H9 (cell line): ENCODE measurements around the gene TCEA3. TPM values are rescaled to one million over a fixed set of nuclear protein-coding genes. Genes with fewer than 3 reads are reported as not detected.

ENCODE experiments used
- DNase-seq: peaks from one replicate; pipeline ENCODE4 v3.0.0-alpha.2; 2017
- H2AFZ ChIP-seq: one replicate; pipeline ENCODE4 v1.6.1; 2013; ENCODE audit warnings: mild to moderate bottlenecking, low read length, control low read depth, moderate library complexity
- H2AK5ac ChIP-seq: 2 replicates; pipeline ENCODE4 v1.6.1; 2013; ENCODE audit warnings: low read length, control low read depth, mixed read lengths; ENCODE audit not compliant: insufficient read length
- H2BK120ac ChIP-seq: one replicate; pipeline ENCODE4 v1.6.1; 2013; ENCODE audit warnings: low read depth, mild to moderate bottlenecking, low read length, control low read depth, inconsistent platforms; ENCODE audit not compliant: poor library complexity, severe bottlenecking
- H2BK12ac ChIP-seq: 2 replicates; pipeline ENCODE4 v1.6.1; 2013; ENCODE audit warnings: low read length, control low read depth, mixed read lengths, low read depth; ENCODE audit not compliant: insufficient read length
- H2BK15ac ChIP-seq: 2 replicates; pipeline ENCODE4 v1.6.1; 2013; ENCODE audit warnings: low read depth, low read length, control low read depth
- H2BK20ac ChIP-seq: one replicate; pipeline ENCODE4 v1.6.1; 2013; ENCODE audit warnings: low read depth, mild to moderate bottlenecking, low read length, control low read depth, inconsistent platforms; ENCODE audit not compliant: poor library complexity, severe bottlenecking
- H2BK5ac ChIP-seq: 2 replicates; pipeline ENCODE4 v1.6.1; 2013; ENCODE audit warnings: low read length, control low read depth, mixed read lengths; ENCODE audit not compliant: insufficient read length
- H3K14ac ChIP-seq: 2 replicates; pipeline ENCODE4 v1.6.1; 2013; ENCODE audit warnings: low read length, control low read depth; ENCODE audit not compliant: insufficient read depth
- H3K18ac ChIP-seq: 2 replicates; pipeline ENCODE4 v1.6.1; 2013; ENCODE audit warnings: low read depth, mild to moderate bottlenecking, mixed read lengths, low read length, control low read depth; ENCODE audit not compliant: insufficient read length
- H3K23ac ChIP-seq: 2 replicates; pipeline ENCODE4 v1.6.1; 2013; ENCODE audit warnings: low read length, control low read depth, mixed read lengths, low read depth; ENCODE audit not compliant: insufficient read length
- H3K23me2 ChIP-seq: 2 replicates; pipeline ENCODE4 v1.6.1; 2013; ENCODE audit warnings: low read depth, mild to moderate bottlenecking, mixed read lengths, low read length, control low read depth; ENCODE audit not compliant: insufficient read length, poor library complexity, severe bottlenecking
- H3K27ac ChIP-seq: 2 replicates; pipeline ENCODE4 v1.5.1; 2013; ENCODE audit warnings: low read length, control low read depth, mixed read lengths, low read depth; ENCODE audit not compliant: insufficient read length
- H3K27me3 ChIP-seq: 2 replicates; pipeline ENCODE4 v1.6.1; 2013; ENCODE audit warnings: low read length, control low read depth, inconsistent platforms; ENCODE audit not compliant: insufficient read depth
- H3K4ac ChIP-seq: 2 replicates; pipeline ENCODE4 v1.6.1; 2013; ENCODE audit warnings: low read depth, mild to moderate bottlenecking, control low read depth, inconsistent platforms, low read length, moderate library complexity
- H3K4me1 ChIP-seq: 2 replicates; pipeline ENCODE4 v1.6.1; 2013; ENCODE audit warnings: low read length, control low read depth, inconsistent platforms; ENCODE audit not compliant: insufficient read depth
- H3K4me2 ChIP-seq: 2 replicates; pipeline ENCODE4 v1.6.1; 2013; ENCODE audit warnings: low read length, control low read depth, mixed read lengths; ENCODE audit not compliant: insufficient read length, insufficient read depth
- H3K56ac ChIP-seq: 2 replicates; pipeline ENCODE4 v1.6.1; 2013; ENCODE audit warnings: low read depth, mild to moderate bottlenecking, mixed read lengths, low read length, control low read depth; ENCODE audit not compliant: insufficient read length
- H3K79me1 ChIP-seq: 2 replicates; pipeline ENCODE4 v1.6.1; 2013; ENCODE audit warnings: low read depth, mild to moderate bottlenecking, moderate library complexity, low read length, control low read depth, inconsistent platforms; ENCODE audit not compliant: insufficient read depth, poor library complexity, severe bottlenecking
- H3K79me2 ChIP-seq: 2 replicates; pipeline ENCODE4 v1.6.1; 2013; ENCODE audit warnings: low read length, control low read depth, inconsistent platforms; ENCODE audit not compliant: insufficient read depth
- H3K9ac ChIP-seq: 2 replicates; pipeline ENCODE4 v1.6.1; 2013; ENCODE audit warnings: low read length, control low read depth, mixed read lengths; ENCODE audit not compliant: insufficient read length; ENCODE audit errors: extremely low read depth
- H3K9me3 ChIP-seq: one replicate; pipeline ENCODE4 v1.6.1; 2013; ENCODE audit warnings: low read depth, low read length, inconsistent platforms; ENCODE audit not compliant: control insufficient read depth
- H3T11ph ChIP-seq: one replicate; pipeline ENCODE4 v1.6.1; 2013; ENCODE audit warnings: mild to moderate bottlenecking, low read length, control low read depth, inconsistent platforms
- H4K20me1 ChIP-seq: one replicate; pipeline ENCODE4 v1.6.1; 2013; ENCODE audit not compliant: control insufficient read depth, insufficient read length, insufficient read depth
- H4K5ac ChIP-seq: 2 replicates; pipeline ENCODE4 v1.6.1; 2013; ENCODE audit warnings: low read depth, mild to moderate bottlenecking, mixed read lengths, low read length, control low read depth; ENCODE audit not compliant: insufficient read length
- H4K8ac ChIP-seq: replicated peaks from 2 replicates; pipeline ENCODE4 v1.6.1; 2013; ENCODE audit warnings: low read length, control low read depth, mixed read lengths, low read depth; ENCODE audit not compliant: insufficient read length
- H4K91ac ChIP-seq: 2 replicates; pipeline ENCODE4 v1.6.1; 2013; ENCODE audit warnings: low read depth, mild to moderate bottlenecking, moderate library complexity, mixed read lengths, low read length, control low read depth; ENCODE audit not compliant: insufficient read length
- H3K27ac Mint-ChIP-seq, 3 experiments: 2 replicates in 2 of 3; 3 replicates in 1 of 3; pipeline ENCODE4 v1.8.0; 2020 to 2021; ENCODE audit warnings: mixed read lengths in 3 of 3, mild to moderate bottlenecking in 1 of 3, moderate library complexity in 1 of 3
- H3K27me3 Mint-ChIP-seq: 2 replicates; pipeline ENCODE4 v1.8.0; 2021; ENCODE audit warnings: low read depth, mild to moderate bottlenecking, moderate library complexity, mixed read lengths
- H3K36me3 Mint-ChIP-seq, 3 experiments: 2 replicates in 2 of 3; 3 replicates in 1 of 3; pipeline ENCODE4 v1.8.0; 2020 to 2021; ENCODE audit warnings: low read depth in 3 of 3, mixed read lengths in 3 of 3; ENCODE audit not compliant: insufficient read depth in 1 of 3
- H3K4me1 Mint-ChIP-seq, 2 experiments: 2 replicates each; pipeline ENCODE4 v1.8.0; 2020; ENCODE audit warnings: mixed read lengths in 2 of 2
- H3K4me3 Mint-ChIP-seq, 2 experiments: 2 replicates in 1 of 2; 3 replicates in 1 of 2; pipeline ENCODE4 v1.8.0; 2020 to 2021; ENCODE audit warnings: mild to moderate bottlenecking in 2 of 2, mixed read lengths in 2 of 2, moderate library complexity in 1 of 2
- H3K9me3 Mint-ChIP-seq, 2 experiments: 2 replicates in 1 of 2; 3 replicates in 1 of 2; pipeline ENCODE4 v1.8.0; 2020; ENCODE audit warnings: mild to moderate bottlenecking in 2 of 2, mixed read lengths in 2 of 2, moderate library complexity in 1 of 2
- WGBS: extraction: QIAGEN DNeasy Blood & Tissue Kit; methylation state at CpG from one replicate; pipeline ENCODE4 v1.1.7; 2013; ENCODE audit warnings: missing lambda C conversion rate, low lambda C conversion rate, mixed read lengths; ENCODE audit not compliant: insufficient read length; ENCODE audit errors: extremely low coverage; 5-methylcytosine and 5-hydroxymethylcytosine counted together
- total RNA-seq: library from RNA; stranded (reverse); gene quantifications from 2 replicates; pipeline ENCODE4 v1.2.1, GENCODE V29; 2021
- TF ChIP-seq, protein P1 (sequence below): fragments of 200-600 bp; sonication (generic); conservative IDR thresholded peaks from 3 replicates; pipeline ENCODE4 v1.8.0; 2021; ENCODE audit warnings: antibody characterized with exemption, mild to moderate bottlenecking

The TCEA3 gene
- total RNA-seq, 1 experiment from 2014 or later, result 0.37 TPM

GRCh38 chr1:23444596-23445390 lies 20.2 kb upstream of the TCEA3 start:
- Histone ChIP-seq H3K14ac (no peak overlapping the region), H2BK15ac (no peak overlapping the region), H3K27me3 (no peaks in the 10 kb centered on the region), H4K5ac (no peak overlapping the region), H4K91ac (no peak overlapping the region), H2BK12ac (no peak overlapping the region), H3K56ac (no peak overlapping the region), H4K20me1 (no peaks in the 10 kb centered on the region), H2AFZ (no peak overlapping the region), H3K23me2 (no peaks in the 10 kb centered on the region), H3K79me2 (no peaks in the 10 kb centered on the region), H4K8ac (no peak overlapping the region), H3K9me3 (no peaks in the 10 kb centered on the region), H2AK5ac (no peak overlapping the region), H3K27ac (no peak overlapping the region), H3K4me1 (no peaks in the 10 kb centered on the region), H3K23ac (no peak overlapping the region), H3T11ph (no peak overlapping the region), H2BK120ac (no peak overlapping the region), H3K9ac (no peak overlapping the region), H2BK20ac (no peak overlapping the region), H3K4ac (no peak overlapping the region), H3K4me2 (no peak overlapping the region), H3K79me1 (no peaks in the 10 kb centered on the region), H3K18ac (no peak overlapping the region), H2BK5ac (no peak overlapping the region)
- H3K27me3 Mint-ChIP-seq, result no peaks in the 10 kb centered on the region; the same call in 1 of the 2 replicates
- TF ChIP-seq, protein P1, sequence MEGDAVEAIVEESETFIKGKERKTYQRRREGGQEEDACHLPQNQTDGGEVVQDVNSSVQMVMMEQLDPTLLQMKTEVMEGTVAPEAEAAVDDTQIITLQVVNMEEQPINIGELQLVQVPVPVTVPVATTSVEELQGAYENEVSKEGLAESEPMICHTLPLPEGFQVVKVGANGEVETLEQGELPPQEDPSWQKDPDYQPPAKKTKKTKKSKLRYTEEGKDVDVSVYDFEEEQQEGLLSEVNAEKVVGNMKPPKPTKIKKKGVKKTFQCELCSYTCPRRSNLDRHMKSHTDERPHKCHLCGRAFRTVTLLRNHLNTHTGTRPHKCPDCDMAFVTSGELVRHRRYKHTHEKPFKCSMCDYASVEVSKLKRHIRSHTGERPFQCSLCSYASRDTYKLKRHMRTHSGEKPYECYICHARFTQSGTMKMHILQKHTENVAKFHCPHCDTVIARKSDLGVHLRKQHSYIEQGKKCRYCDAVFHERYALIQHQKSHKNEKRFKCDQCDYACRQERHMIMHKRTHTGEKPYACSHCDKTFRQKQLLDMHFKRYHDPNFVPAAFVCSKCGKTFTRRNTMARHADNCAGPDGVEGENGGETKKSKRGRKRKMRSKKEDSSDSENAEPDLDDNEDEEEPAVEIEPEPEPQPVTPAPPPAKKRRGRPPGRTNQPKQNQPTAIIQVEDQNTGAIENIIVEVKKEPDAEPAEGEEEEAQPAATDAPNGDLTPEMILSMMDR, result no peak
- no peak overlapping the region for H3K27ac Mint-ChIP-seq
- H3K9me3 Mint-ChIP-seq, result no peaks in the 10 kb centered on the region
- no CpG with 5 or more reads among the region's 4 CpGs for WGBS
- no peaks in the 10 kb centered on the region for H3K4me1 Mint-ChIP-seq
- no peak overlapping the region for H3K4me3 Mint-ChIP-seq
- DNase-seq, result no peak
- H3K36me3 Mint-ChIP-seq, result peaks cover 7 to 21% (median 9%) of the 10 kb centered on the region in 3 experiments; a peak in 5 of 7 replicates
